Neural cell (in vitro differentiated cells): Measurements from ENCODE around the gene GPC5.

ENCODE experiments used
- EP300 ChIP-seq: fragments of 450-650 bp; conservative IDR thresholded peaks from 2 replicates; pipeline ENCODE4 v1.6.1; 2014; ENCODE audit warnings: antibody characterized with exemption, mild to moderate bottlenecking, moderate library complexity; ENCODE audit not compliant: poor library complexity, severe bottlenecking
- EZH2 ChIP-seq: fragments of 200-600, 300-800 bp; shearing (Covaris generic), sonication (generic); IDR thresholded peaks from 2 replicates; pipeline ENCODE4 v1.6.1; 2014; ENCODE audit warnings: antibody characterized with exemption, low read length, borderline replicate concordance, mild to moderate bottlenecking; ENCODE audit not compliant: insufficient read depth, poor library complexity, severe bottlenecking
- POLR2AphosphoS5 ChIP-seq: IDR thresholded peaks from 2 replicates; pipeline ENCODE4 v1.6.1; 2012
- TAF1 ChIP-seq: IDR thresholded peaks from 2 replicates; pipeline ENCODE4 v1.6.1; 2012; ENCODE audit warnings: low read depth
- TF ChIP-seq, protein P1 (sequence below): fragments of 450-650 bp; IDR thresholded peaks from 2 replicates; pipeline ENCODE4 v1.5.1; 2014; ENCODE audit warnings: antibody characterized with exemption, mild to moderate bottlenecking, moderate library complexity; ENCODE audit not compliant: poor library complexity, severe bottlenecking

DNA sequence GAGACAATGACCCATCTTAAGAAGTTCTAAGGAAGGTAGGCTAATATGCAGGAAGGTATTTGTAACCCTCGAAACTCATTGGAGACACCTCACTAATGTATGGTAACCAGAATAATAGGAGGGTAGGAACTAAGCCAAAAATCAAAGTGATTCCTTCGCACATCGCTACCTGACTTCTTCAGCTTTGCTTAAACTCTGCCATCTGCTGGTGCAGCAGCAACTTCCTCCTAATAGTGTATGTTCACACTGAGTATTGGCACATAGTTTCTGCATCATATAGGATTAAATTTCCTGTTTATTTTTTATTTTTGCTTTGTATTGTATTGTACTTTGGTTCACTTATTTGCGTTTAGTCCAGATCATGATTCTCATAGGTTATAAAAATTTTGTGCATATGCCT, 676.2 kb downstream of the GPC5 start:
- no peak for TF ChIP-seq TAF1
- TF ChIP-seq EP300, result no peak
- TF ChIP-seq EZH2, result no peak
- TF ChIP-seq, protein P1, sequence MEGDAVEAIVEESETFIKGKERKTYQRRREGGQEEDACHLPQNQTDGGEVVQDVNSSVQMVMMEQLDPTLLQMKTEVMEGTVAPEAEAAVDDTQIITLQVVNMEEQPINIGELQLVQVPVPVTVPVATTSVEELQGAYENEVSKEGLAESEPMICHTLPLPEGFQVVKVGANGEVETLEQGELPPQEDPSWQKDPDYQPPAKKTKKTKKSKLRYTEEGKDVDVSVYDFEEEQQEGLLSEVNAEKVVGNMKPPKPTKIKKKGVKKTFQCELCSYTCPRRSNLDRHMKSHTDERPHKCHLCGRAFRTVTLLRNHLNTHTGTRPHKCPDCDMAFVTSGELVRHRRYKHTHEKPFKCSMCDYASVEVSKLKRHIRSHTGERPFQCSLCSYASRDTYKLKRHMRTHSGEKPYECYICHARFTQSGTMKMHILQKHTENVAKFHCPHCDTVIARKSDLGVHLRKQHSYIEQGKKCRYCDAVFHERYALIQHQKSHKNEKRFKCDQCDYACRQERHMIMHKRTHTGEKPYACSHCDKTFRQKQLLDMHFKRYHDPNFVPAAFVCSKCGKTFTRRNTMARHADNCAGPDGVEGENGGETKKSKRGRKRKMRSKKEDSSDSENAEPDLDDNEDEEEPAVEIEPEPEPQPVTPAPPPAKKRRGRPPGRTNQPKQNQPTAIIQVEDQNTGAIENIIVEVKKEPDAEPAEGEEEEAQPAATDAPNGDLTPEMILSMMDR, result peak; percentile 33
- TF ChIP-seq POLR2AphosphoS5, result no peak
